Hepatocyte (in vitro differentiated cells): Measurements from ENCODE around the gene PRDM1.

Experiments
- EZH2 ChIP-seq: fragments of 200-600 bp; sonication (generic); IDR thresholded peaks from 2 replicates; pipeline ENCODE4 v1.6.1; 2016; ENCODE audit warnings: antibody characterized with exemption, mild to moderate bottlenecking, borderline replicate concordance
- EZH2phosphoT487 ChIP-seq: fragments of 200-600 bp; sonication (generic); IDR thresholded peaks from one replicate; pipeline ENCODE4 v1.6.1; 2018; ENCODE audit warnings: antibody characterized with exemption, mild to moderate bottlenecking, low read depth, moderate library complexity; ENCODE audit not compliant: unreplicated experiment, severe bottlenecking
- TF ChIP-seq, protein P1 (sequence below): fragments of 200-600 bp; sonication (generic); IDR thresholded peaks from 2 replicates; pipeline ENCODE4 v1.5.1; 2016; ENCODE audit warnings: antibody characterized with exemption, mild to moderate bottlenecking; ENCODE audit not compliant: poor library complexity

GRCh38 chr6:106102034-106102433 is 15.9 kb downstream of the PRDM1 start:
- TF ChIP-seq, protein P1, sequence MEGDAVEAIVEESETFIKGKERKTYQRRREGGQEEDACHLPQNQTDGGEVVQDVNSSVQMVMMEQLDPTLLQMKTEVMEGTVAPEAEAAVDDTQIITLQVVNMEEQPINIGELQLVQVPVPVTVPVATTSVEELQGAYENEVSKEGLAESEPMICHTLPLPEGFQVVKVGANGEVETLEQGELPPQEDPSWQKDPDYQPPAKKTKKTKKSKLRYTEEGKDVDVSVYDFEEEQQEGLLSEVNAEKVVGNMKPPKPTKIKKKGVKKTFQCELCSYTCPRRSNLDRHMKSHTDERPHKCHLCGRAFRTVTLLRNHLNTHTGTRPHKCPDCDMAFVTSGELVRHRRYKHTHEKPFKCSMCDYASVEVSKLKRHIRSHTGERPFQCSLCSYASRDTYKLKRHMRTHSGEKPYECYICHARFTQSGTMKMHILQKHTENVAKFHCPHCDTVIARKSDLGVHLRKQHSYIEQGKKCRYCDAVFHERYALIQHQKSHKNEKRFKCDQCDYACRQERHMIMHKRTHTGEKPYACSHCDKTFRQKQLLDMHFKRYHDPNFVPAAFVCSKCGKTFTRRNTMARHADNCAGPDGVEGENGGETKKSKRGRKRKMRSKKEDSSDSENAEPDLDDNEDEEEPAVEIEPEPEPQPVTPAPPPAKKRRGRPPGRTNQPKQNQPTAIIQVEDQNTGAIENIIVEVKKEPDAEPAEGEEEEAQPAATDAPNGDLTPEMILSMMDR, result no peak
- no peak for TF ChIP-seq EZH2phosphoT487
- TF ChIP-seq EZH2, result no peak
